Embryonic facial prominence (tissue), 1 donor: ENCODE results near the gene LYSET.
"Not testable (repeated sequence)": the region's sequence is repeated elsewhere in the genome, so short reads cannot be mapped to it uniquely, and the experiment has no call there.

Experiments
- DNase-seq: peaks from one replicate; pipeline ENCODE4 v3.0.0-alpha.2; 2016; ENCODE audit errors: extremely low spot score

The LYSET gene

GRCh38 chr14:93223565-93223964, 38.4 kb downstream of the LYSET start:
- no peak for DNase-seq

GRCh38 chr14:93228550-93228949, 43.4 kb downstream of the LYSET start:
- DNase-seq: no peak

GRCh38 chr14:93230539-93230938, 45.4 kb downstream of the LYSET start:
- DNase-seq: no peak

GRCh38 chr14:93231129-93231979, 46.2 kb downstream of the LYSET start:
- no peak for DNase-seq

- no peak for DNase-seq
Measured at GRCh38 chr14:93232159-93232558, 47.0 kb downstream of the LYSET start.

- DNase-seq: not testable (repeated sequence)
Measured at GRCh38 chr14:93233078-93233477, 48.0 kb downstream of the LYSET start.

GRCh38 chr14:93234798-93235197, 49.7 kb downstream of the LYSET start:
- DNase-seq: no peak
